ENCODE measurements around the gene OGDH. TPM values are rescaled to one million over a fixed set of nuclear protein-coding genes. Genes with fewer than 3 reads are reported as not detected.

The OGDH gene
- total and polyA plus RNA-seq, 2 of the 13 experiments (the other 11 are each of a cell fraction or from before 2014, with no cell fraction given): 17.4 to 25.4 TPM

DNA sequence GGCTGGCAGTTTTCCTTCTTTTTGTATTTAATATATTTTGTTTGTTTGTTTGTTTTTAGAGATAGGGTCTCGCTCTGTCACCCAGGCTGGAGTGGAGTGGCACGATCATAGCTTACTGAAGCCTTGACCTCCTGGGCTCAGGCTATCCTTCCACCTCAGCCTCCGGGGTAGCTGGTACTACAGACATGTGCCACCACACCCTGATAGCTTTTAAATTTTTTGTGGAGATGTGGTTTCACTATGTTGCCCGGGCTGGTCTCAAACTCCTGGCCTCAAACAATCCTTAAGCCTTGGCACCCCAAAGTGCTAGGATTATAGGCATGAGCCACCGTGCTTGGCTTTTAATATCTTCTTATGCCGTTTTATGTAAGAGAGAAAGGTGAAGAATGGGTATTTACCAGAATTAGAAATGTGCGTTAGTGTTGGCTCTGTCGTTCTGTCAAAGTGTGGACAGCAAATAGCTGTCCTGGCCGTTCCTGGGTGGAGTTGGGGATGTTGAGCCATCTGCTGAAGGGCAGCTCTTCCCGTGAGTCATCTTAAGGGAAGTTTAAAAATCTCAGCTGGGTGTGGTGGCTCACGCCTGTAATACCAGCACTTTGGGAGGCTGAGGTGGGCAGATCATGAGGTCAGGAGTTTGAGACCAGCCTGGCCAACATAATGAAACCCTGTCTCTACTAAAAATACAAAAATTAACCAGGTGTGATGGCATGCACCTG is 14.8 kb downstream of the OGDH start:
- H2AFZ ChIP-seq (ENCODE audit: low read length): no peak overlapping the region
- H3K36me3 ChIP-seq (replicated peaks in 1 of 2; ENCODE audit: control insufficient read depth in 1 of 2, insufficient read depth in 2 of 2, low read length in 2 of 2): peaks cover 6 to 25% of the 10 kb centered on the region in 2 experiments; a peak in 4 of 5 replicates
- H3K4me2 ChIP-seq (ENCODE audit: low read depth, low read length): no peak overlapping the region
- DNase-seq (ENCODE audit: low spot score) (no peak), FAIRE-seq (no peak), ATAC-seq (no peak)
- no peak for TF ChIP-seq IRF2 (CRISPR knock-in tag; IDR thresholded peaks at IDR 0.05)
- TF ChIP-seq SALL1 (CRISPR knock-in tag; IDR thresholded peaks at IDR 0.05): no peak
- no peak for TF ChIP-seq NFE2 (CRISPR knock-in tag; IDR thresholded peaks at IDR 0.05)
- TF ChIP-seq MEIS1 (CRISPR knock-in tag; IDR thresholded peaks at IDR 0.05; ENCODE audit: borderline replicate concordance): no peak
- no peak for TF ChIP-seq KLF13 (CRISPR knock-in tag; IDR thresholded peaks at IDR 0.05)
- no peak for TF ChIP-seq TMF1 (CRISPR knock-in tag; IDR thresholded peaks at IDR 0.05; ENCODE audit: low read depth)
- TF ChIP-seq, protein P1, sequence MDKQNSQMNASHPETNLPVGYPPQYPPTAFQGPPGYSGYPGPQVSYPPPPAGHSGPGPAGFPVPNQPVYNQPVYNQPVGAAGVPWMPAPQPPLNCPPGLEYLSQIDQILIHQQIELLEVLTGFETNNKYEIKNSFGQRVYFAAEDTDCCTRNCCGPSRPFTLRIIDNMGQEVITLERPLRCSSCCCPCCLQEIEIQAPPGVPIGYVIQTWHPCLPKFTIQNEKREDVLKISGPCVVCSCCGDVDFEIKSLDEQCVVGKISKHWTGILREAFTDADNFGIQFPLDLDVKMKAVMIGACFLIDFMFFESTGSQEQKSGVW (CRISPR knock-in tag; IDR thresholded peaks at IDR 0.05; ENCODE audit: borderline replicate concordance): no peak
- TF ChIP-seq, protein P2, sequence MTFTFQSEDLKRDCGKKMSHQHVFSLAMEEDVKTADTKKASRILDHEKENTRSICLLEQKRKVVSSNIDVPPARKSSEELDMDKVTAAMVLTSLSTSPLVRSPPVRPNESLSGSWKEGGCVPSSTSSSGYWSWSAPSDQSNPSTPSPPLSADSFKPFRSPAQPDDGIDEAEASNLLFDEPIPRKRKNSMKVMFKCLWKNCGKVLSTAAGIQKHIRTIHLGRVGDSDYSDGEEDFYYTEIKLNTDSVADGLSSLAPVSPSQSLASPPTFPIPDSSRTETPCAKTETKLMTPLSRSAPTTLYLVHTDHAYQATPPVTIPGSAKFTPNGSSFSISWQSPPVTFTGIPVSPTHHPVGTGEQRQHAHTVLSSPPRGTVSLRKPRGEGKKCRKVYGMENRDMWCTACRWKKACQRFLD (CRISPR knock-in tag; IDR thresholded peaks at IDR 0.05; ENCODE audit: borderline replicate concordance): no peak
- TF ChIP-seq JARID2 (CRISPR knock-in tag; IDR thresholded peaks at IDR 0.05; ENCODE audit: insufficient replicate concordance): no peak
- POLR2A ChIA-PET: interaction anchor here (1.5 kb wide), 1 partner anchor 15 kb away, joined by 11 read pairs; the partner anchor contains the start of gene OGDH
- in situ Hi-C loops (cut with HindIII; ENCODE audit: extremely low pct_ligation_motif_present, low pct_unique_long_range_greater_than_20kb): no loop called here
- no peaks in the 10 kb centered on the region; the same call in 1 of the 2 replicates for H4K20me1 ChIP-seq (ENCODE audit: insufficient read depth, low read length)
- intact Hi-C loops (cut with micrococcal nuclease; ENCODE audit: unreplicated experiment): no loop called here
- peaks cover 25% of the 10 kb centered on the region for H3K4me1 ChIP-seq (ENCODE audit: insufficient read depth, low read length)
- BruUV-seq (replicated peaks): no TSS peak
- no peaks in the 10 kb centered on the region for H3K27me3 ChIP-seq (ENCODE audit: control insufficient read depth in 1 of 2, insufficient read depth in 2 of 2, low read length in 2 of 2)
- CTCF ChIA-PET (ENCODE audit: low intra/inter-chr PET ratio, low total read pairs): no interaction called here
- WGBS (ENCODE audit: low lambda C conversion rate): 93% methylated on average over 11 of the region's 11 CpGs
- no peak overlapping the region for H3K9ac ChIP-seq (ENCODE audit: insufficient read depth, low read depth, low read length)
- no peak overlapping the region for H3K4me3 ChIP-seq (replicated peaks in 1 of 3; ENCODE audit: insufficient read depth in 1 of 3, low read depth in 2 of 3, low read length in 3 of 3)
- H3K79me2 ChIP-seq (ENCODE audit: insufficient read depth, low read length): peaks cover 82% of the 10 kb centered on the region
- no peaks in the 10 kb centered on the region for H3K9me3 ChIP-seq (ENCODE audit: low read length)
- no peak overlapping the region for H3K27ac ChIP-seq (ENCODE audit: extremely low read length, insufficient read depth, low read length)
